SK-N-SH (cell line): Measurements from ENCODE around the gene GNAL. TPM values are rescaled to one million over a fixed set of nuclear protein-coding genes. Genes with fewer than 3 reads are reported as not detected.

ENCODE experiments used
- CTCF ChIA-PET: fragments of 300-600, 350-600 bp; formaldehyde crosslinking; extraction: SDS; loops from one replicate; lab custom pipeline; 2021; lab: Yijun Ruan, JAX
- POLR2A ChIA-PET: fragments of 350-600 bp; sonication (Branson Sonifier 250); formaldehyde crosslinking; extraction: SDS; loops from one replicate; lab custom pipeline; 2020; ENCODE audit warnings: antibody characterized with exemption, inconsistent platforms; lab: Yijun Ruan, JAX
- DNase-seq: peaks from one replicate; pipeline ENCODE4 v3.0.0; 2012
- H2AFZ ChIP-seq: fragments of 200-600 bp; sonication (generic); 2 replicates; pipeline ENCODE4 v1.8.1; 2016; ENCODE audit warnings: antibody characterized with exemption, mild to moderate bottlenecking, low read depth
- H3F3A ChIP-seq: fragments of 200-600 bp; sonication (generic); replicated peaks from 2 replicates; pipeline ENCODE3; 2016; ENCODE audit warnings: antibody characterized with exemption, mild to moderate bottlenecking; ENCODE audit not compliant: insufficient read depth
- H3K27ac ChIP-seq, 2 experiments: fragments of 200-500 bp in 1 of 2; fragments of 200-600 bp in 1 of 2; sonication (Bioruptor generic) in 1 of 2; sonication (generic), shearing (Covaris generic) in 1 of 2; 2 replicates each; pipeline versions ENCODE4 v1.5.1 to v1.6.1; 2014 to 2016; ENCODE audit warnings: low read depth in 2 of 2, inconsistent platforms in 1 of 2, low read length in 1 of 2, mild to moderate bottlenecking in 1 of 2, mixed read lengths in 1 of 2
- H3K27me3 ChIP-seq: fragments of 200-600 bp; sonication (generic), shearing (Covaris generic); 2 replicates; pipeline ENCODE4 v1.6.1; 2016; ENCODE audit warnings: mixed run types; ENCODE audit not compliant: insufficient read depth
- H3K36me3 ChIP-seq, 2 experiments: fragments of 200-500 bp in 1 of 2; fragments of 200-600 bp in 1 of 2; sonication (Bioruptor generic) in 1 of 2; sonication (generic) in 1 of 2; replicated peaks in 1 of 2; 2 replicates each; pipeline versions ENCODE3 to v1.5.1; 2014 to 2016; ENCODE audit warnings: low read length in 1 of 2, mild to moderate bottlenecking in 1 of 2; ENCODE audit not compliant: insufficient read depth in 2 of 2, control insufficient read depth in 1 of 2
- H3K4me1 ChIP-seq, 2 experiments: fragments of 200-500 bp in 1 of 2; fragments of 200-600 bp in 1 of 2; sonication (Bioruptor generic) in 1 of 2; sonication (generic), shearing (Covaris generic) in 1 of 2; 2 replicates each; pipeline versions ENCODE4 v1.5.1 to v1.6.1; 2014 to 2016; ENCODE audit warnings: low read depth in 1 of 2, low read length in 1 of 2, mixed run types in 1 of 2; ENCODE audit not compliant: insufficient read depth in 2 of 2, control insufficient read depth in 1 of 2
- H3K4me2 ChIP-seq: fragments of 200-600 bp; sonication (generic), shearing (Covaris generic); 2 replicates; pipeline ENCODE4 v1.6.1; 2017; ENCODE audit warnings: mixed run types
- H3K4me3 ChIP-seq, 2 experiments: fragments of 200-500 bp in 1 of 2; fragments of 200-600 bp in 1 of 2; sonication (Bioruptor generic) in 1 of 2; sonication (generic), shearing (Covaris generic) in 1 of 2; 2 replicates each; pipeline versions ENCODE4 v1.5.1 to v1.8.1; 2014 to 2016; ENCODE audit warnings: low read depth in 2 of 2, inconsistent platforms in 1 of 2, low read length in 1 of 2, mild to moderate bottlenecking in 1 of 2, mixed read lengths in 1 of 2, moderate library complexity in 1 of 2
- H3K79me2 ChIP-seq: fragments of 200-600 bp; sonication (generic); 2 replicates; pipeline ENCODE4 v1.8.1; 2017; ENCODE audit warnings: mild to moderate bottlenecking; ENCODE audit not compliant: insufficient read depth
- H3K9ac ChIP-seq: fragments of 200-600 bp; sonication (generic); 2 replicates; pipeline ENCODE4 v1.6.1; 2017; ENCODE audit warnings: mixed run types
- H3K9me2 ChIP-seq: fragments of 200-600 bp; sonication (generic); 2 replicates; pipeline ENCODE4 v1.6.1; 2017; ENCODE audit warnings: mixed run types
- H3K9me3 ChIP-seq: fragments of 200-600 bp; sonication (generic); 2 replicates; pipeline ENCODE4 v1.6.1; 2017; ENCODE audit warnings: mixed run types, mild to moderate bottlenecking, moderate library complexity
- H4K20me1 ChIP-seq: fragments of 200-600 bp; sonication (generic); 2 replicates; pipeline ENCODE4 v1.6.1; 2017; ENCODE audit warnings: mild to moderate bottlenecking, mixed run types; ENCODE audit not compliant: insufficient read depth
- ELF1 ChIP-seq: IDR thresholded peaks from 2 replicates; pipeline ENCODE4 v1.4.0; 2012
- EZH2phosphoT487 ChIP-seq: fragments of 200-600 bp; sonication (generic); IDR thresholded peaks from 2 replicates; pipeline ENCODE4 v1.6.1; 2017; ENCODE audit warnings: low read depth, mixed run types, mild to moderate bottlenecking, antibody characterized with exemption, moderate library complexity, borderline replicate concordance
- FOXJ3 ChIP-seq: sonication (generic); formaldehyde crosslinking; IDR thresholded peaks from 2 replicates; pipeline ENCODE4 v1.5.1; 2020; ENCODE audit warnings: mild to moderate bottlenecking, missing genetic modification reagents
- JUND ChIP-seq: IDR thresholded peaks from 2 replicates; pipeline ENCODE4 v1.4.0; 2012
- MXI1 ChIP-seq: IDR thresholded peaks from 2 replicates; pipeline ENCODE4 v1.6.1; 2012; ENCODE audit warnings: mild to moderate bottlenecking, low read depth, low read length, improper control_type of control experiment
- NFIC ChIP-seq: IDR thresholded peaks from 2 replicates; pipeline ENCODE4 v1.4.0; 2012; ENCODE audit warnings: borderline replicate concordance
- NRF1 ChIP-seq: IDR thresholded peaks from 2 replicates; pipeline ENCODE4 v1.6.1; 2012; ENCODE audit warnings: low read depth, mild to moderate bottlenecking, low read length
- POLR2AphosphoS5 ChIP-seq: IDR thresholded peaks from 2 replicates; pipeline ENCODE4 v1.6.1; 2012; ENCODE audit warnings: low read depth, low read length
- RAD21 ChIP-seq: IDR thresholded peaks from 2 replicates; pipeline ENCODE4 v1.6.1; 2012; ENCODE audit warnings: mild to moderate bottlenecking, low read length
- SIN3A ChIP-seq: IDR thresholded peaks from 2 replicates; pipeline ENCODE4 v1.6.1; 2012; ENCODE audit warnings: low read depth, mild to moderate bottlenecking, low read length, moderate library complexity, borderline replicate concordance
- TAF1 ChIP-seq: IDR thresholded peaks from 2 replicates; pipeline ENCODE4 v1.6.1; 2012; ENCODE audit warnings: low read depth, mild to moderate bottlenecking, low read length, moderate library complexity, borderline replicate concordance
- TCF12 ChIP-seq: IDR thresholded peaks from 2 replicates; pipeline ENCODE4 v1.4.0; 2012
- TEAD4 ChIP-seq: IDR thresholded peaks from 2 replicates; pipeline ENCODE4 v1.4.0; 2012; ENCODE audit warnings: mild to moderate bottlenecking, borderline replicate concordance; ENCODE audit not compliant: insufficient read depth
- WGBS: methylation state at CpG from one replicate; pipeline ENCODE4 v1.1.6; 2017; ENCODE audit warnings: low lambda C conversion rate; 5-methylcytosine and 5-hydroxymethylcytosine counted together
- polyA plus RNA-seq, 3 experiments: library from polyadenylated mRNA; depleted of rRNA; stranded (reverse); fragments of >200 nt; gene quantifications; 2 replicates each; pipeline ENCODE4 v1.2.3, GENCODE V29; 2012
- TF ChIP-seq, protein P1 (sequence below): IDR thresholded peaks from 2 replicates; pipeline ENCODE4 v1.4.0; 2012; ENCODE audit warnings: low read depth
- TF ChIP-seq, protein P2 (sequence below): IDR thresholded peaks from 2 replicates; pipeline ENCODE4 v1.6.1; 2012; ENCODE audit warnings: mild to moderate bottlenecking, low read depth, low read length, moderate library complexity
- TF ChIP-seq, protein P3 (sequence below): fragments of 200-600 bp; sonication (generic); IDR thresholded peaks from 2 replicates; pipeline ENCODE4 v1.6.1; 2017; ENCODE audit warnings: antibody characterized with exemption, mild to moderate bottlenecking, moderate library complexity
- TF ChIP-seq, protein P4 (sequence below): IDR thresholded peaks from 2 replicates; pipeline ENCODE4 v1.4.0; 2012; ENCODE audit warnings: low read depth, borderline replicate concordance
- TF ChIP-seq, protein P5 (sequence below): fragments of 150-350 bp; IDR thresholded peaks from 2 replicates; pipeline ENCODE4 v1.6.1; 2017; ENCODE audit warnings: antibody characterized with exemption, low read length, low read depth, borderline replicate concordance

GNAL gene
- polyA plus RNA-seq, 1 of the 3 experiments (the other 2 are of a cell fraction) = 0.13 TPM

DNA sequence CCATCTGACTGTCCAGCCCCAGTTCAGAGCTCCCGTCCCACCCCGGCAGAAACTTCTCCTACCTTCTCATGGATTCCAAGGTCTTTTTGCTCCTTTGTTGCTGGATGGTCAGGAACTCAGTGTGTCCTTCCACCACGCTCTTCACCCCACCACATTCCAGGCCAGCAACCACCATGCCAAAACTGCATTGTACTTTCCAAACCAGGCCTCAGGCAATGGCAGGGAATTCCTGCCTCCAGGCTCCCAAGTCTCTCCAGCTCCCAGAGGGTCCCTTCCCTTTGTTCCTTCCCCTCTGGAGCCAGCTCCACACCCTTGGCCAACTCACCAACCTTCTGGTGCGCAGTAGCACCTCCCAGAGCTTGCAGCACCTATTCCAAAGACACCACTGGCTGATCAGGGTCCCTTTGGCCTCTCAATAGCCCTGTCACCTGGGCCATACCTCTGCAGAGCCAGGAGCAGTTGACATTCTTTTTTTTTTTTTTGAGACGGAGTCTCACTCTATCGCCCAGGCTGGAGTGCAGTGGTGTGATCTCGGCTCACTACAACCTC, 170.3 kb downstream of the GNAL start:
- POLR2A ChIA-PET = no interaction called here
- Histone ChIP-seq H3K4me2 (0 out of 2 replicates have a peak overlapping the region, but pooled peaks have one; percentile 32), H3K36me3 (peaks cover 0 to 7% of the 10 kb centered on the region in 2 experiments), H3K9me3 (no peaks in the 10 kb centered on the region), H3K9me2 (no peaks in the 10 kb centered on the region), H3K79me2 (peaks cover 3% of the 10 kb centered on the region; the same call in 1 of the 2 replicates), H3K4me3 (no peak overlapping the region), H3K27ac (peak overlapping the region in 1 of 2 experiments; percentile 41; a peak in 1 of 4 replicates), H4K20me1 (no peaks in the 10 kb centered on the region), H2AFZ (no peak overlapping the region), H3F3A (peaks cover 18% of the 10 kb centered on the region), H3K4me1 (peaks cover 0 to 5% of the 10 kb centered on the region in 2 experiments; a peak in 2 of 4 replicates), H3K9ac (no peak overlapping the region), H3K27me3 (no peaks in the 10 kb centered on the region; the same call in 1 of the 2 replicates)
- no peak for DNase-seq
- TF ChIP-seq RAD21 (no peak), FOXJ3 (CRISPR knock-in tag) (no peak), POLR2AphosphoS5 (no peak)
- TF ChIP-seq, protein P1, sequence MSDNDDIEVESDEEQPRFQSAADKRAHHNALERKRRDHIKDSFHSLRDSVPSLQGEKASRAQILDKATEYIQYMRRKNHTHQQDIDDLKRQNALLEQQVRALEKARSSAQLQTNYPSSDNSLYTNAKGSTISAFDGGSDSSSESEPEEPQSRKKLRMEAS = no peak
- TF ChIP-seq, protein P2, sequence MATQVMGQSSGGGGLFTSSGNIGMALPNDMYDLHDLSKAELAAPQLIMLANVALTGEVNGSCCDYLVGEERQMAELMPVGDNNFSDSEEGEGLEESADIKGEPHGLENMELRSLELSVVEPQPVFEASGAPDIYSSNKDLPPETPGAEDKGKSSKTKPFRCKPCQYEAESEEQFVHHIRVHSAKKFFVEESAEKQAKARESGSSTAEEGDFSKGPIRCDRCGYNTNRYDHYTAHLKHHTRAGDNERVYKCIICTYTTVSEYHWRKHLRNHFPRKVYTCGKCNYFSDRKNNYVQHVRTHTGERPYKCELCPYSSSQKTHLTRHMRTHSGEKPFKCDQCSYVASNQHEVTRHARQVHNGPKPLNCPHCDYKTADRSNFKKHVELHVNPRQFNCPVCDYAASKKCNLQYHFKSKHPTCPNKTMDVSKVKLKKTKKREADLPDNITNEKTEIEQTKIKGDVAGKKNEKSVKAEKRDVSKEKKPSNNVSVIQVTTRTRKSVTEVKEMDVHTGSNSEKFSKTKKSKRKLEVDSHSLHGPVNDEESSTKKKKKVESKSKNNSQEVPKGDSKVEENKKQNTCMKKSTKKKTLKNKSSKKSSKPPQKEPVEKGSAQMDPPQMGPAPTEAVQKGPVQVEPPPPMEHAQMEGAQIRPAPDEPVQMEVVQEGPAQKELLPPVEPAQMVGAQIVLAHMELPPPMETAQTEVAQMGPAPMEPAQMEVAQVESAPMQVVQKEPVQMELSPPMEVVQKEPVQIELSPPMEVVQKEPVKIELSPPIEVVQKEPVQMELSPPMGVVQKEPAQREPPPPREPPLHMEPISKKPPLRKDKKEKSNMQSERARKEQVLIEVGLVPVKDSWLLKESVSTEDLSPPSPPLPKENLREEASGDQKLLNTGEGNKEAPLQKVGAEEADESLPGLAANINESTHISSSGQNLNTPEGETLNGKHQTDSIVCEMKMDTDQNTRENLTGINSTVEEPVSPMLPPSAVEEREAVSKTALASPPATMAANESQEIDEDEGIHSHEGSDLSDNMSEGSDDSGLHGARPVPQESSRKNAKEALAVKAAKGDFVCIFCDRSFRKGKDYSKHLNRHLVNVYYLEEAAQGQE = no peak
- CTCF ChIA-PET = no interaction called here
- WGBS = 76% methylated on average over 7 of the region's 7 CpGs

DNA sequence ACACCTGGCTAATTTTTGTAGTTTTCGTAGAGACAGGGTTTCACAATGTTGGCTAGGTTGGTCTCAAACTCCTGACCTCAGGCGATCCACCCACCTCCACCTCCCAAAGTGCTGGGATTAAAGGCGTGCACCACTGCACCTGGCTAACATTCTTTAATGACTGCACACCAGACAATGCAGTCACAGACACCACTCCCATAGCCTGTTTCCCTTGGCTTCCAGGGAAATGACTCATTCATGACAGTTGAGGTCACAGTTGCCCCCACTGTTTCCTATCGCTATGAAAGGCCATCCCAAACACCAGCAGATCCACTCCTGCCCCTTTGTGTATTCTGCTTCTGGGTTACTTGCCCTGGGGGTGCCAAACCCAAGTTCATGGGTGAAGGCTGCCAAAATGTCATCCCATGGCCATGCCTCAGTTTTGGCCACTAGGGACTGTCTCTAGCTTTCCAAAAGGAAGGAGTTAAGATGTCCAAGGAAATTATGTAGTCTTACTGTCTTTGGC, 170.9 kb downstream of the GNAL start:
- Histone ChIP-seq H3K4me1 (peaks cover 0 to 5% of the 10 kb centered on the region in 2 experiments; a peak in 2 of 4 replicates), H3K9me3 (no peaks in the 10 kb centered on the region), H2AFZ (peak overlapping the region; percentile 17; the same call in 1 of the 2 replicates), H3K27ac (peak overlapping the region in 1 of 2 experiments; percentile 41; a peak in 1 of 4 replicates), H3K27me3 (no peaks in the 10 kb centered on the region; the same call in 1 of the 2 replicates), H4K20me1 (no peaks in the 10 kb centered on the region), H3K36me3 (peaks cover 0 to 3% of the 10 kb centered on the region in 2 experiments), H3F3A (peaks cover 18% of the 10 kb centered on the region), H3K4me2 (peak overlapping the region; percentile 32; the same call in 1 of the 2 replicates), H3K9me2 (no peaks in the 10 kb centered on the region), H3K9ac (no peak overlapping the region), H3K4me3 (no peak overlapping the region), H3K79me2 (no peaks in the 10 kb centered on the region)
- ChIA-PET CTCF (no interaction called here), POLR2A (no interaction called here)
- no peak for DNase-seq
- 39% methylated on average over 4 of the region's 4 CpGs for WGBS
- TF ChIP-seq NFIC (no peak), ELF1 (no peak), TEAD4 (no peak), TAF1 (no peak), NRF1 (no peak), MXI1 (no peak), RAD21 (no peak), POLR2AphosphoS5 (no peak), JUND (peak; percentile 37; the same call in 1 of the 2 replicates), SIN3A (no peak), TCF12 (peak; percentile 54), EZH2phosphoT487 (no peak)
- TF ChIP-seq, protein P3, sequence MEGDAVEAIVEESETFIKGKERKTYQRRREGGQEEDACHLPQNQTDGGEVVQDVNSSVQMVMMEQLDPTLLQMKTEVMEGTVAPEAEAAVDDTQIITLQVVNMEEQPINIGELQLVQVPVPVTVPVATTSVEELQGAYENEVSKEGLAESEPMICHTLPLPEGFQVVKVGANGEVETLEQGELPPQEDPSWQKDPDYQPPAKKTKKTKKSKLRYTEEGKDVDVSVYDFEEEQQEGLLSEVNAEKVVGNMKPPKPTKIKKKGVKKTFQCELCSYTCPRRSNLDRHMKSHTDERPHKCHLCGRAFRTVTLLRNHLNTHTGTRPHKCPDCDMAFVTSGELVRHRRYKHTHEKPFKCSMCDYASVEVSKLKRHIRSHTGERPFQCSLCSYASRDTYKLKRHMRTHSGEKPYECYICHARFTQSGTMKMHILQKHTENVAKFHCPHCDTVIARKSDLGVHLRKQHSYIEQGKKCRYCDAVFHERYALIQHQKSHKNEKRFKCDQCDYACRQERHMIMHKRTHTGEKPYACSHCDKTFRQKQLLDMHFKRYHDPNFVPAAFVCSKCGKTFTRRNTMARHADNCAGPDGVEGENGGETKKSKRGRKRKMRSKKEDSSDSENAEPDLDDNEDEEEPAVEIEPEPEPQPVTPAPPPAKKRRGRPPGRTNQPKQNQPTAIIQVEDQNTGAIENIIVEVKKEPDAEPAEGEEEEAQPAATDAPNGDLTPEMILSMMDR = peak; percentile 35
- TF ChIP-seq, protein P4, sequence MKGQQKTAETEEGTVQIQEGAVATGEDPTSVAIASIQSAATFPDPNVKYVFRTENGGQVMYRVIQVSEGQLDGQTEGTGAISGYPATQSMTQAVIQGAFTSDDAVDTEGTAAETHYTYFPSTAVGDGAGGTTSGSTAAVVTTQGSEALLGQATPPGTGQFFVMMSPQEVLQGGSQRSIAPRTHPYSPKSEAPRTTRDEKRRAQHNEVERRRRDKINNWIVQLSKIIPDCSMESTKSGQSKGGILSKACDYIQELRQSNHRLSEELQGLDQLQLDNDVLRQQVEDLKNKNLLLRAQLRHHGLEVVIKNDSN = no peak
- TF ChIP-seq, protein P5, sequence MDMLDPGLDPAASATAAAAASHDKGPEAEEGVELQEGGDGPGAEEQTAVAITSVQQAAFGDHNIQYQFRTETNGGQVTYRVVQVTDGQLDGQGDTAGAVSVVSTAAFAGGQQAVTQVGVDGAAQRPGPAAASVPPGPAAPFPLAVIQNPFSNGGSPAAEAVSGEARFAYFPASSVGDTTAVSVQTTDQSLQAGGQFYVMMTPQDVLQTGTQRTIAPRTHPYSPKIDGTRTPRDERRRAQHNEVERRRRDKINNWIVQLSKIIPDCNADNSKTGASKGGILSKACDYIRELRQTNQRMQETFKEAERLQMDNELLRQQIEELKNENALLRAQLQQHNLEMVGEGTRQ = no peak
